IMR-90 (cell line): ENCODE data around the gene ZNF726. TPM values are rescaled to one million over a fixed set of nuclear protein-coding genes. Genes with fewer than 3 reads are reported as not detected.

Source experiments
- ATAC-seq: fragments of 200-7000 bp; cut with Tn5 transposase; 2 replicates; pipeline ENCODE4 v1.9.1; 2020; ENCODE audit warnings: low read depth, mild to moderate bottlenecking, moderate library complexity
- BruUV-seq: library from RNA; stranded (reverse); fragments of 400-500 nt; replicated peaks from 2 replicates; lab custom pipeline; 2021; lab: Mats Ljungman, UMichigan
- CTCF ChIA-PET: fragments of 300-600 bp; formaldehyde crosslinking; extraction: SDS; loops from one replicate; lab custom pipeline; 2021; ENCODE audit warnings: antibody characterized with exemption; lab: Yijun Ruan, JAX
- POLR2A ChIA-PET: fragments of 300-600 bp; sonication (Branson Sonifier 250); formaldehyde crosslinking; loops from one replicate; lab custom pipeline; 2022; ENCODE audit warnings: antibody characterized with exemption; ENCODE audit not compliant: unreplicated experiment; lab: Charles Lee
- DNase-seq: peaks from one replicate; pipeline ENCODE4 v3.0.0; 2013
- H2AFZ ChIP-seq: replicated peaks from 2 replicates; pipeline ENCODE3; 2013; ENCODE audit warnings: low read length, mild to moderate bottlenecking; ENCODE audit not compliant: poor library complexity
- H2AK5ac ChIP-seq: 2 replicates; pipeline ENCODE4 v1.6.1; 2013; ENCODE audit warnings: low read depth, low read length, inconsistent platforms
- H2AK9ac ChIP-seq: replicated peaks from 2 replicates; pipeline ENCODE3; 2013; ENCODE audit warnings: mild to moderate bottlenecking, low read depth, low read length, moderate library complexity; ENCODE audit not compliant: poor library complexity
- H2BK120ac ChIP-seq: 2 replicates; pipeline ENCODE4 v1.6.1; 2013; ENCODE audit warnings: low read depth, low read length, inconsistent platforms
- H2BK15ac ChIP-seq: 3 replicates; pipeline ENCODE4 v1.6.1; 2013; ENCODE audit warnings: low read depth, low read length, inconsistent platforms
- H2BK20ac ChIP-seq: 2 replicates; pipeline ENCODE4 v1.6.1; 2013; ENCODE audit warnings: low read depth, mild to moderate bottlenecking, inconsistent platforms, low read length, moderate library complexity
- H2BK5ac ChIP-seq: 2 replicates; pipeline ENCODE4 v1.6.1; 2013; ENCODE audit warnings: mild to moderate bottlenecking, low read depth, low read length, inconsistent platforms; ENCODE audit not compliant: poor library complexity, severe bottlenecking
- H3K14ac ChIP-seq: replicated peaks from 2 replicates; pipeline ENCODE4 v1.6.1; 2013; ENCODE audit warnings: low read depth, low read length, inconsistent platforms
- H3K18ac ChIP-seq: 2 replicates; pipeline ENCODE4 v1.6.1; 2013; ENCODE audit warnings: low read depth, low read length, control low read depth
- H3K23ac ChIP-seq: 2 replicates; pipeline ENCODE4 v1.6.1; 2013; ENCODE audit warnings: low read depth, low read length, inconsistent platforms
- H3K27ac ChIP-seq: 2 replicates; pipeline ENCODE4 v1.5.1; 2013; ENCODE audit warnings: mild to moderate bottlenecking, control low read depth, low read length; ENCODE audit not compliant: insufficient read depth
- H3K27me3 ChIP-seq: 2 replicates; pipeline ENCODE4 v1.6.1; 2013; ENCODE audit warnings: low read length; ENCODE audit not compliant: control insufficient read depth, insufficient read depth
- H3K36me3 ChIP-seq: 2 replicates; pipeline ENCODE4 v1.6.1; 2013; ENCODE audit warnings: low read length, mixed read lengths; ENCODE audit not compliant: control insufficient read depth, insufficient read depth
- H3K4ac ChIP-seq: 2 replicates; pipeline ENCODE4 v1.6.1; 2013; ENCODE audit warnings: low read depth, low read length, inconsistent platforms
- H3K4me1 ChIP-seq: 2 replicates; pipeline ENCODE4 v1.6.1; 2013; ENCODE audit warnings: low read length, mixed read lengths; ENCODE audit not compliant: control insufficient read depth, insufficient read depth
- H3K4me2 ChIP-seq: 2 replicates; pipeline ENCODE4 v1.6.1; 2013; ENCODE audit warnings: low read depth, mild to moderate bottlenecking, control low read depth, low read length, moderate library complexity
- H3K4me3 ChIP-seq: 2 replicates; pipeline ENCODE4 v1.5.1; 2013; ENCODE audit warnings: low read depth, mild to moderate bottlenecking, control low read depth, low read length, moderate library complexity; ENCODE audit not compliant: insufficient read depth
- H3K56ac ChIP-seq: 2 replicates; pipeline ENCODE4 v1.6.1; 2013; ENCODE audit warnings: low read length, inconsistent platforms; ENCODE audit not compliant: insufficient read depth; ENCODE audit errors: extremely low read depth
- H3K79me1 ChIP-seq, 2 experiments: 2 replicates each; pipeline ENCODE4 v1.6.1; 2013; ENCODE audit warnings: low read length in 2 of 2, inconsistent platforms in 1 of 2, low read depth in 1 of 2
- H3K9ac ChIP-seq: 2 replicates; pipeline ENCODE4 v1.6.1; 2013; ENCODE audit warnings: low read depth, low read length, control low read depth
- H3K9me1 ChIP-seq: 2 replicates; pipeline ENCODE4 v1.6.1; 2013; ENCODE audit warnings: low read length, inconsistent platforms; ENCODE audit not compliant: insufficient read depth
- H3K9me3 ChIP-seq: 2 replicates; pipeline ENCODE4 v1.6.1; 2013; ENCODE audit warnings: low read length; ENCODE audit not compliant: control insufficient read depth, insufficient read depth
- H4K20me1 ChIP-seq: 2 replicates; pipeline ENCODE4 v1.6.1; 2013; ENCODE audit warnings: low read length, inconsistent platforms; ENCODE audit not compliant: insufficient read depth
- H4K5ac ChIP-seq: 2 replicates; pipeline ENCODE4 v1.6.1; 2013; ENCODE audit warnings: mild to moderate bottlenecking, low read depth, low read length, control low read depth
- H4K8ac ChIP-seq, 2 experiments: 2 replicates each; pipeline ENCODE4 v1.6.1; 2013; ENCODE audit warnings: low read depth in 2 of 2, low read length in 2 of 2, control low read depth in 1 of 2, inconsistent platforms in 1 of 2
- H4K91ac ChIP-seq: 2 replicates; pipeline ENCODE4 v1.6.1; 2013; ENCODE audit warnings: low read depth, low read length, inconsistent platforms; ENCODE audit not compliant: insufficient read depth
- MAFK ChIP-seq: IDR thresholded peaks from 2 replicates; pipeline ENCODE4 v1.6.1; 2012; ENCODE audit warnings: low read depth, low read length, improper control_type of control experiment
- RCOR1 ChIP-seq: IDR thresholded peaks from 2 replicates; pipeline ENCODE4 v1.6.1; 2012; ENCODE audit warnings: mild to moderate bottlenecking, low read length, improper control_type of control experiment; ENCODE audit not compliant: insufficient replicate concordance
- dilution Hi-C: fragments of 300-500 bp; cut with HindIII; formaldehyde crosslinking; loops from one replicate; pipeline ENCODE4 v1.14.3; 2018; ENCODE audit warnings: low sequenced_read_pairs; ENCODE audit not compliant: unreplicated experiment
- in situ Hi-C: fragments of 300-500 bp; cut with MboI; formaldehyde crosslinking; loops from 3 replicates; pipeline ENCODE4 v1.14.3; 2019; ENCODE audit warnings: low sequenced_read_pairs, inconsistent platforms, mixed read lengths
- intact Hi-C: fragments of 100-400 bp; cut with micrococcal nuclease; formaldehyde crosslinking; loops from 2 replicates; pipeline ENCODE4 v1.10.0; 2022
- polyA plus RNA-seq, 3 experiments: library from polyadenylated mRNA; depleted of rRNA; stranded (reverse); fragments of >200 nt; gene quantifications; 2 replicates each; pipeline ENCODE4 v1.2.3, GENCODE V29; 2012; ENCODE audit warnings: low replicate concordance in 1 of 3
- total RNA-seq: library from RNA; depleted of rRNA; stranded (reverse); fragments of >200 nt; gene quantifications from 2 replicates; pipeline ENCODE4 v1.2.3, GENCODE V29; 2012

Gene ZNF726
- total and polyA plus RNA-seq, 2 of the 4 experiments (the other 2 are of a cell fraction), result 1.2 to 2.0 TPM

- TF ChIP-seq RCOR1, result no peak
- no peak for TF ChIP-seq MAFK
- Histone ChIP-seq H3K23ac (no peak overlapping the region), H2AK5ac (no peak overlapping the region), H2AK9ac (no peak overlapping the region), H3K9ac (no peak overlapping the region), H3K4ac (no peak overlapping the region), H3K14ac (no peak overlapping the region), H2BK120ac (no peak overlapping the region), H3K79me1 (no peaks in the 10 kb centered on the region), H3K4me3 (no peak overlapping the region), H2AFZ (no peak overlapping the region), H3K4me2 (no peak overlapping the region), H4K5ac (no peak overlapping the region), H2BK5ac (no peak overlapping the region), H4K20me1 (no peaks in the 10 kb centered on the region), H4K91ac (no peak overlapping the region), H3K18ac (no peak overlapping the region), H4K8ac (no peak overlapping the region), H3K27ac (no peak overlapping the region), H2BK15ac (no peak overlapping the region), H3K4me1 (no peaks in the 10 kb centered on the region), H3K9me3 (no peaks in the 10 kb centered on the region), H2BK20ac (no peak overlapping the region), H3K27me3 (no peaks in the 10 kb centered on the region), H3K36me3 (no peaks in the 10 kb centered on the region), H3K9me1 (no peaks in the 10 kb centered on the region), H3K56ac (no peak overlapping the region)
- ChIA-PET CTCF (no interaction called here), POLR2A (no interaction called here)
- DNase-seq (no peak), ATAC-seq (no peak)
- no TSS peak for BruUV-seq
- in situ Hi-C loops (no loop called here), dilution Hi-C loops (no loop called here), intact Hi-C loops (no loop called here)
Measured at GRCh38 chr19:23946569-23946968, 31.9 kb downstream of the ZNF726 start.
